IPS DF 4.7 (cell line): ENCODE data around the gene AURKAIP1.
"Not testable (repeated sequence)": the region's sequence is repeated elsewhere in the genome, so short reads cannot be mapped to it uniquely, and the experiment has no call there.

Experiments used
- DNase-seq: peaks from one replicate; pipeline ENCODE4 v3.0.0-alpha.2; 2013; ENCODE audit warnings: low spot score; ENCODE audit errors: extremely low read depth

The AURKAIP1 gene

DNA sequence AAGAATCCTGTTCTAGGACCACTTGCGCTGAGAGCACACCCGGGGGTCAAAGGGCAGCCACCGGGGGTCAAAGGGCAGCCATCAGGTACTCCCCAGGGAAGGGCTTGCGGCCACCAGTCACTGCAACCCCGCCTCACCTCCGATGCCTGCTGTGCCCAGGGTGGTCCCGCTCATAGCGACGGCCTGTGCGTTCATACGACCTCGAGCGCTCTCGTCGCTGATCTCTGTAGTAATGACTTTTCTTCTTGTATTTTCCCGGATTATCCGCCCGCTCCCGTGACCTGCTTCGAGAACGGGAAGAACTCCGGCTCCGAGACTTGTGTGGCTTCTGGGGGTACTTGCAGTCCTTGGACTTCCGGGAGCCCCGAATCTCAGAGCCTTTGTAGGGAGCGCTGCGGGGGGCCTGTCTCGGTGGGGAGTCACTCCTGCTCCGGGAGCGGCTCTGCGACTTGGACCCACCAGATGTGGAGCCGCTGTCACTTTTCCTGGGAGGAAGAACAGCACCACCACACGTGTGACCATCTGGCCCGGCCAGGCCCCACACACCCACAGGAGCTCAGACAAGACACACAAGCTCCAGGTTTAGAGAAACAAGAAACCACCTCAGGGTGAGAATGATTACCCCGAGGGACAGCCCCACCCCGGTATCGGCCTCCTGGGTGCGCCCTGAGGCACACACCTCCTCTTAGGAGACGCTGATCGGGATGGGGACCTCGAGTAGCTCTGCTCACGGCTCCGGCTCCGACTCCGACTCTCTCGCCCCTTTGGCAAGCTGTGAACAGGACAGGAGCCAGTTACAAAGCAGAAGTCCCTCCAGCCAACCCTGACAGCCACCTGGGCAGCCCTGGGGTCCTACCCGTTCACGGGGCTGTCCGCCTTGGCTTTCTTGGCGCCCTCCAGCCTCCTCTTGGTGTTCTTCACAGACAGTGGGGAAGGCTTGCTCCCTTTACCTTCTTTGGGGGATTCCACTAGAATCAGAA lies 12.4 kb upstream of the AURKAIP1 start:
- DNase-seq = no peak

DNA sequence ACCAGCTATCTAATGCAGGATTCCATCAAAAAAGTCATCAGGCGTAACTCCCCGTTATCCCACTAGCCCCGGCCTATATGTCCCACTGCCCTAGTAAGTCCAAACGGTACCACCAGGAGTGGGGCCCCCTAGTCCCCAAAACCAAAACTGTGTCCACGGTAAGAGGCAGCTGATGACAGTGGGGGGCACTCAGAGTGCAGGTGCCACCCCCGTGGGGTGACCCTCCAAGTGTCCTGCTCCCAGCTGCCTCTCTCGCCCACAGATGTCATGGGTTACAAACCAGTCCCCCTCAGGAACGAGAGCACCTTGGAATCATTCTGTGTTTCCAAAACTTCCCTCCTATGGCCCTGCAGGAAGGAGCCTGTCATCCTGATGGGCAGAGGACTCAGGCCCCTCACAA lies 10.9 kb upstream of the AURKAIP1 start:
- no peak for DNase-seq

DNA sequence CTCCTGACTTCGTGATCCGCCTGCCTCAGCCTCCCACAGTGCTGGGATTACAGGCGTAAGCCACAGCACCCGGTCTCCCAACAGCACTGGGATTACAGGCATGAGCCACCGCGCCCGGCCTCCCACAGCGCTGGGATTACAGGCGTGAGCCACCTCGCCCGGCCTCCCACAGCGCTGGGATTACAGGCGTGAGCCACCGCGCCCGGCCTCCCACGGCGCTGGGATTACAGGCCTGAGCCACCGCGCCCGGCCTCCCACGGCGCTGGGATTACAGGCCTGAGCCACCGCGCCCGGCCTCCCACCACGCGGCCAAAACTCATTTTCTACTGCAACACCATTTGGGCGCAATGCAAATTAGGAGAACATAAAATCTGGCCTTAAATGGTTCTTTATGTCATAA lies 10.3 kb upstream of the AURKAIP1 start:
- not testable (repeated sequence) for DNase-seq

DNA sequence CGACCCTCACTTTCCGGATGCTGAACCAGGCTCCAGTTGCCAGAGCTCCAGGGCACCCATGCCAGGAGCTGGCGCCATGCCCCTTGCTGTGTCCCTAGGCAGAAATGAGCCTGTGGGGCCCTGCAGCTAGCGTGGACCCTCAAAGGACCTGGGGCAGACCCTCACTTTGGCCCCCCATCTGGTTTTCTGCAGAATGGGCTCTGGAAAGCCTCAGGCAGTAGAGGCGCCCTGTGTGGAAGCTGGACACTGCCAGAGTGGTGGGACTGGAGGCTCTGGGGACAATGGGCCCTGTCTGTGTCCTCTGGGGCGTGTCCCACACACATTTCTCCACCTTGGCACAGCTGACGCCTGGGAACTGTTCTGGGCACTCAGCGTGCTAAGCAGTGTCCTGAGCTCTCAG lies 6.3 kb upstream of the AURKAIP1 start:
- DNase-seq = no peak

DNA sequence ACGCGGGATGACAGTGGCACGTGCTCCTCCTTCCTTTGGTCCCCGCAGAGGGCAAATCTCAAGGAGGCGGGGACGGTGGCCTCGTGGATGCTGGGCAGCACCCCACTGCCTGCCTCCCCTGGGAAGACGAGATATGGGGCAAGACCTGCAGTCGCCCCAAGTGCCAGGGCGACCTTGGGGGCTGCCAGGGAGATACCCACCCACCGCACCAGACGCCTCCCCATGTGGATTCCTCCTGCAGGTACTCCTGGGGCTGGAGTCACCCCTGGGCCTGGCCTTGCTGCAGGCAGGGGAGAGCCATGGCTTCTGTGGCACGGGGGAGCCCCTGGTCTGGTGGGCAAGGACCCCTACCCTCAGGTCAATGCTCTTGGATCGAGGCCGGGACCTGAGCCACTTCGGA lies 5.9 kb upstream of the AURKAIP1 start:
- DNase-seq = no peak

DNA sequence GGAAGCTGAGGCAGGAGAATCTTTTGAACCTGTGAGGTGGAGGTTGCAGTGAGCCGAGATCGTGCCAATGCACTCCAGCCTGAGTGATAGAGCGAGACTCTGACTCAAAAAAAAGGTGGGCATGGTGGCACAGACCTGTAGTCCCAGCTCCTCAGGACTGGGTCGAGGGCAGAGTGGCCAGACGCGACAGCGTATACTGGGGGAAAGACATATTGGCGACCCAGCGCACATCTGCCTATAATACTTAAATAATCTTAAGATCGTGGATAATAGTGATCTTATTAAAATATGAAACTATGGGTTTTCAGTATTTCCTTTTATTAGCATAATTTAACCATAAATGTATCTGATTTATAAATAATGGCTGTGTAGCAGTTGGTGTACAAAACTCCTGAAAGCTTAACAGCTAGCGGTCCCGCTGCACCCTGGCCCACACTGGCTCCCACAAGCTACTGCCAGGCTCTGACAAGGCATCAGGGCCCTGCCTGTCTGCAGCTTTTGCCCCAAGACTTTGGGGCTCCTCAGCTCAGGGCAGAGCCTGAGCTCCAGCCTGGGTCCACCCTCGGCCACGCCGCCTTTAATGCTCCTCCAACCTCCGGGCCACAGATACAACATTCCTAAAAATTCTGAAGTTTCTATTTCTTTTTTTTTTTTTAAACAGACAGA lies 2.7 kb upstream of the AURKAIP1 start:
- DNase-seq = no peak

DNA sequence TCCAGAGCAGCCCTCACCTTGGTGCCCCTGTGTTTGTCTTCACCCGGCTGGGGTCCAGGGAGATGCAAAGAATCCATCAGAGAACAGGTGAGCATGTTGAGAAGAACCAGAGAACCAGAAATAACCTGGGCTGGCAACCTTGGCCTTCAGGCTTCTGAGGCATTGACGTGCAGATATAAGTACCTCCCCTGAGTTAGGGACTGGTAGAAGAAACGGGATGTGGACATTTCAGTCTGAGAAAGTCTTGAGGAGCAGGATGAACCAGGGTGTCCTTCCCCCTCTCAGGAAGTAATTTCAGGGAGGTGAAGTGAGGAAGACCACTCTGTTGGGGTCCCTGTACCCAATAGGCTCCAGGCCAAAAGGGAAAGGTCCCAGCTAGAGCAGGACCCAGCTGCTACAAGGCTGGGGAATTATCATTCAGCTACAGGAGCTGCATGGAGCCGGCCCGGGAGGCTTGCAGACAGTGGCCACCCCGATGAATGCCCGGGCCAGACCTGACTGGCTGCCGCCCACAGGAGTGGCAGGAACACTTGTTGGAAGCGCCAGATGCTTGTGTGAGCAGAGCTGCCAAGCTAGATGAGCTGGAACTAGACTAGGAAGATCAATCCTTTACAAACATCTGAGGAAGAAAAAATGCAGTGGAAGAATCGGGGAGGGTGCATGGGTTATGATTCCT lies 1.7 kb upstream of the AURKAIP1 start:
- DNase-seq = no peak

DNA sequence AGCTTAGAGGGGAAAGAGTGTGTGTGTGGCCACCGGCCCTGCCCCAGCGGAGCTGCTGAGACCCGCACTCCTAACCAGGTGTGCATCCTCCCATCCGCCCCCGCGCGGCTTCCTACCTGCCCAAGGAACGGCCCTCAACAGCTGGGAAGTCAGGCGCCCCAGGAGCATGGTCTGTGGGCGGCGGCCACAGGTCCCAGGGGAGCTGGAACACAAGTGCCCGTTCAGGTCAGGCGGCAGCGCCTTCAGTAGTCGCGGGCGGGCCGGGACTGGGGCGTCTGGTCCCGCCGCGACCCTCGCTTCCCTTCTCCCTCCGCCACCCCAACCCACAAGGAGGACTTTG lies 448 bp downstream of the AURKAIP1 start:
- DNase-seq = no peak

DNA sequence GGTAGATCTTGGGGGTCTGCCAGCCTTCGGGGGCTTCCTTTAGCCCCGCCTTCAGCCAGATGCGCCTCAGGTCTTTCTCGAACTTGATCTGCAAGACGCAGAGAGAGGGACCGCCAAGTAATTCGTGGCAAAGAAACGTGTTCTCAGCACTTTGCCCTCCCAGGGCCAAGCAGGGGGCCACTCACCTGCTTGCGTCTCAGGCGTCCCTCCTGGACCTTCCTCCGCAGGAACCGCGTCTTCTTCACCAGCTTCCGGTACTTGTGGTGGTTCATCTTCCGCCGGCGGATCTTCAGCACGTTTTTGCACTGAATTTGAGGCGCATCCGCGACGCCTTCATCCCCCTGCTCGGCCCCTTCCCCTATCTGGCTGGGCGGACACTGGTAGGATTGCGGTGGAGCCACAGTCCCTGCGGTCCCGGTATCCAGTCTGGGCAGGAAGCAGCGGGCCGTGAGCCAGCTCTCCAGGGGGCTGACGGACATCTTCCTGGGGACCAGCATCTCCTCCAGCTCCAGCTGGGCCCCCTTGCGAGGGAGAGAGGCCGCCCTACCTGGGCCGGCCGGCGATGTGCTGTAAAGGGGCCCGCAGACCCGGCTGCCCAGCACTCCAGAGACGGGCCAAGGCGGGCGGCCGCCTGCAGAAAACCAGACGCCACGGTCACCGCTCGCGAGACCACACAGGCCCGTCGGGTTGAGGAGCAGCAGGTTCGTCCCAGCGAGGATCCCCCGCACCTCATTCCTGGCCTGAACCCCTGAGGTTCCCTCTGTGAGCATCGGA lies 1.0 kb downstream of the AURKAIP1 start:
- no peak for DNase-seq

DNA sequence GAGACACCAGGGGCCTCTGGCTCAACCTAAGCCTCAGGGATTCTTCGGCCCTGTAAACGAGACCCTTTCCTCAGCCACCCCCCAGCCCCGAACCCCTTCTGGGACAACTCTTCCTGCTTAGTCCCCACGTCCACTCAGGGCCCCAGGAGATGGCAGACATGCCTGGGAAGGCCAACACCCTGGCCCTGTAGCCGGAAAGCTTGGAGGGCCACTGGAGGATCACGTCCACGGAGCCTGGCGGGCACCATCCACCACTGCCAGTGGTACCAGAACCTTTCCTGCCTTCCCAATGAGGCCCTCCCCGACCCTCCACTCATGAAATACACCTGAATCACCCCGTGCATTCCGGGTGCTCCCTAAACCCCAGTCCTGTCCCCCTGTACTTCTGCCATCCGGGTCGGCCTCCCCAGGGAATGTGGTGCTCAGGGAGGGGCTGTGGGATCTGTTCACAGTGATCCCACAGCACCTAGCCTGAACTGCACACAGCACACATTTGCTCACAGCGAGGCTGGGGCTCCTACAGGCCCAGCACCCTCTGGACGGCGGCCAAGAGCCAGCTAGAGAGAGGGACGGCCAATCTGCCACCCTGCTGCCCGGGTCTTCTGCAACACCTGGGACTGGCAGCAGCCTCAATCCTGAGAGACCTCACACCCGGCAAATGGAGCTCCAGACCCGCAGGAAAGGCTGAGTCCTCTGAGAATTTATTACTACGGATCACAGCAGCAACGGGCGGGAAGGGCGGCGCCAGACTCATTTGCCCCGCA lies 1.8 kb downstream of the AURKAIP1 start:
- no peak for DNase-seq

DNA sequence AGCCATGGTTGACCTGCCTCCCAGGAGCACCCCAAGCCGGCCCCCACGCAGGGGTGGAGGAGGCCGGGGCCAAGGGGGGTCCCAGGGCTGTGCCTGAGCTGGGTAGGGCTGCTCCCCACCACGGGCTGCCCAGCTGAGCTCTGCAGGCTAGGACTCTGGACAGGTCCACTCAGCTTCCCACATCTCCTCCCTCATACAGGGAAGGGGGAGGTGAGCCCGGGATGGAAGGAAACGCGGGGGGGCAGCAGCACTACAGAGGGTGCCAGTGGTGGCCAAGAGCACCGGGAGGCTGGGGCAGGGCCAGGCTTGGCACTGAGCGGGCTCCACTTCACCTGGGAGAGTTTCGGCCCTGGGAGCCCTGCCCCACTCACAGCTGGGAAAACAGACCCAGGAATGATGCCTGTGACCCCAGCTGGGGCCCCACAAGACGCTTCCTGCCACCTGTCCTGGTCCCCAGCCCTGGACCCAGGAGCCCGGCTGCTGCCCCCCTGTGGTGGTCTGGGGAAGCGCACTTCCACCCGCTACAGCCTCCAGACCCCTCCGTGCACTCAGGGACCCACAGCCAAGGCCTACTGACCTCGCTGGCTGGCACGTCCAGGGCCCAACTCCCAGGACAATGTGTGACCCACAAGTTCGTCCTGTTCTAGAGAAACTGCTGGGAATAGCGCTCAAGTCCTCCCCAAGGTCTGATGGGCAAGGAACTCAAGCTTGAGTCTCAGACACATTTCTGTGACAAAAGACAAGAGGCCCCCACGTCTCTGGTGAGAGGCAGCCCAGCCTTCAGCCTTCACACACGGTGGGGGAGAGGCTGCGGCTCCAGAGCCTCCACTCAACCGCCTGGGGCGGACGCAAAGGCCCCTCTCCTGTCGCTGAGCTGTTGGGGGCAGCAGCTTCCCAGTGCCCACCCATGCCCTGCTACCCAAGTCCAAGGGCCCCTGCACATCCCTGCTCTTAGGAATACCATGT lies 3.0 kb downstream of the AURKAIP1 start:
- DNase-seq = no peak

DNA sequence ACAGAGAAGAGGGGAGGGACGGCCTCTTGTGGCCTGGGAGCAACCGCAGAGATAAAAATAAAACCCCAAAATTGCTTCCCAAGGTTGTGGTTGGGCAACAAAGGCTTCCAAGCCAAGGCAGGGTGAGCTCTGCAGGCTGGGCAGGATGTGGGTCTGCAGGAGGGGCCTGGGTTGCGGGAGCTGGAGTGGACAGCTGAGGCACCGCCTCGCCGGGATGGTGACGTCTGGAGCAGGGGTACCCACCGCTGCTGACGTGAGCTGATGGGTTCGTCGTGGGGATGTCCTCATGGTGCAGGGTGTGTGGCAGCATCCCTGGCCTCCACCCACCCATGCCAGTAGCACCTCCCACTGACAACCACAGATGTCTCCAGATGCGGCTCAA lies 3.7 kb downstream of the AURKAIP1 start:
- DNase-seq = no peak

DNA sequence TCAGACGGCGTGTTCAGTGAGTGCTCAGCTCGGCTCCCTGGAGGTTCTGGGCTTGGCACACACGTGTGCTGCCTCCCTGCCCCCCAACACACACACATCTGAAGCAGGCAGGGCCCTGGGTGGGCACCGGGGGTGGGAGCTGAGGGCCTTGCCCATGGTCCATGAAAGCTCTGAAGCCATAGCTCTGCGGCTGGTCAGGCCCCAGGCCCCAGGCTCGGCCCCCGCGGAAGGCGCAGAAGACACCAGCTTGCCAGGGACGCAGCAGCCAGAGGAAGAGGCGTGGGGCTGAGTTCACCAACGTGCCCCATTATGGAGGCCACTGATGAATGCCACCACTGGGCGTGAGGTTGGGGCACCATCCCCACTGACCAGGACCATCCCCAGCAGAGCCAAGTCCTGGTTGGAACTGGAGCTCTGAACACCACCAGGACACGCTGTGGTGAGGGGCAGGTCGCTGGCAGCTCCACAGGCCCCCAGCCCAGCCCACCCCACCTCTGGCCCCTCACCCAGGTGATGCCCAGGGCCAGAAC lies 4.2 kb downstream of the AURKAIP1 start:
- no peak for DNase-seq

DNA sequence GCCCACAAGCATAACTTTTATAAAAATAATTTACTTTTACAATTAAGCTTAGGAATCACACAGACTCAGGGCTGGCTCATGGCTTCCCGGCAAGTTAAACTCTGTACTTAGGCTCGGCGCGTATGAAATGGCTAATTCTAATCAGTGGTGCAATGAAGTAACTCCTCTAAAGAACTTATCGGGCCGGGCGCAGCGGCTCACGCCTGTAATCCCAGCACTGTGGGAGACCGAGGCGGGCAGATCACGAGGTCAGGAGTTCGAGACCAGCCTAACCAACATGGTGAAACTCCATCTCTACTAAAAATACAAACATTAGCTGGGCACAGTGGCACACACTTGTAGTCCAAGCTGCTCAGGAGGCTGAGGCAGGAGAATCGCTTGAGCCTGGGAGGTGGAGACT lies 4.9 kb downstream of the AURKAIP1 start:
- not testable (repeated sequence) for DNase-seq

DNA sequence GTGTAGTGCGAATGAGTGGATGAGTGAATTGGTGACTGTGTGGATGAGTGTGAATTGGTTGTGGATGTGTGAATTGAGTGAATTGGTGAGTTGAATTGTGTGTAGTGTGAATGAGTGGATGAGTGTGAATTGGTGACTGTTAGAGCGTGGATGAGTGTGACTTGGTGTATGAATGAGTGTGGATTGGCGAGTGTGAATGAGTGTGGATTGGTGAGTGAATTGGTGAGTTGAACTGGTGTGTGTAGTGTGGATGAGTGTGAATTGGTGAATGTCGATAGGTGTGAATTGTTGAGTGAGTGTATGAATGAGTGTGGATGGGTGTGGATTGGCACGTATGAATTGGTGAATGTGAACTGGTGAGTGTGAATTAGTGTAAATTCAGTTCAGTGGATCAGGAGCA lies 7.7 kb downstream of the AURKAIP1 start:
- no peak for DNase-seq

DNA sequence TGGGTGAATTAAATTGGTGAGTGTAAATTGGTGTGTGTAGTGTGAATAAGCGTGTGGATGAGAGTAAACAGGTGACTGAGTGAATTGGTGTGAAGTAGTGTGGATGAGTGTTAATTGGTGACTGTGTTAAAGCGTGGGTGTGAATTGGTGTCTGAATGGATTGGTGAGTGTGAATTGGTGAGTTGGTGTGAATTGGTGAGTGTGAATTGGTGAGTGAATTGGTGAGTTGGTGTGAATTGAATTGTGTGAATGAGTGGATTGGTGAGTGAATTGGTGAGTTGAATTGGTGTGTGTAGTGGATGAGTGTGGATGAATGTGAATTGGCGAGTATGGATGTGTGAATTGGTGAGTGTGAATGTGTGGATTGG lies 8.3 kb downstream of the AURKAIP1 start:
- DNase-seq = no peak

DNA sequence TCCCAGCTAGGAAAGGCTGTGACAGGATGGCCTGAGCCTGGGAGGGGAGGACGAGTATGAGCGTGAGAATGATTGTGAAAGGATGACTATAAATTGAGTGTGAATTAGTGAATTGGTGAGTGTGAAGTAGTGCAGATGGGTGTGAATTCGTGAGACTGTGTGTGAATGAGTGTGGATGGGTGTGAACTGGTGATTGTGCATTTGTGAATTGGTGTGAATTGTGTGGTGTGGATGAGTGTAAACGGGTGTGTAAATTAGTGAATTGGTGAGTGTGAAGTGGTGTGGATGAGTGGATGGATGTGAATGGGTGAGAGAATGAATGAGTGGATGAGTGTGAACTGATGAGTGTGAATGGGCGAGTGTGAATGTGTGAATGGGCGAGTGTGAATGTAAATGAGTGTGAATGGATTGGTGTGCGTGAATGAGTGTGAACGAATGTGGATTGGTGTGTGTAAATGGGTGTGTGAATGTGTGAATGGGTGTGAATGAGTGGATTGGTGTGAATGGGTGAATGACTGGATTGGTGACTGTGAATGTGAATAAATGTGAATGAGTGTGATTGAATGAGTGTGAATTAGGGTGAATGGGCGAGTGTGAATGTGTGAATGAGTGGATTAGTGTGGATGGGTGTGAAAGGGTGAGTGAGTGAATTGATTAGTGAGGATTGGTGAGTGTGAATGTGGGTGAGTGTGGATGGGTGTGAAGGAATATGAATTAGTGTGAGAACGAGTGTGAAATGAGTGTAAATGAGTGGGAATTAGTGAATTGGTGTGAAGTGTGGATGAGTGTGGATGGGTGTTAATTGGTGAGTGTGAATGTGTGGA lies 8.9 kb downstream of the AURKAIP1 start:
- DNase-seq = no peak

DNA sequence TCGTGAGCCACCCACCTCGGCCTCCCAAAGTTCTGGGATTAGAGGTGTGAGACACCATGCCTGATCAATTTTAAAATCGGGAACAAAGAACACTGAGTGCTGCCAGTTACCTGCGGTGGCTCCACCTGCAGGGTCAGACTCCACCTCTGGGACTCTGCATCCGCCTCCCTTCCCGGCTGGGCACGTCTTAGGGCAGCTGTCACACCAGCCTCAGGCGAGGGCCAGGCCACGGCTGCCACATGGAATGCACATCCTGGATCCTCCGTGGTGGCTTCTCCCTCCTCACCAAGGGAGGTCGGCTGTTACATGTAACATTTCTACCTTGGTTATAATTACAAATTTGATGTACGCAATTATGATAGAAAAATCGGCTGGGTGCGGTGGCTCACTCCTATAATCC lies 10.7 kb downstream of the AURKAIP1 start:
- DNase-seq = no peak

DNA sequence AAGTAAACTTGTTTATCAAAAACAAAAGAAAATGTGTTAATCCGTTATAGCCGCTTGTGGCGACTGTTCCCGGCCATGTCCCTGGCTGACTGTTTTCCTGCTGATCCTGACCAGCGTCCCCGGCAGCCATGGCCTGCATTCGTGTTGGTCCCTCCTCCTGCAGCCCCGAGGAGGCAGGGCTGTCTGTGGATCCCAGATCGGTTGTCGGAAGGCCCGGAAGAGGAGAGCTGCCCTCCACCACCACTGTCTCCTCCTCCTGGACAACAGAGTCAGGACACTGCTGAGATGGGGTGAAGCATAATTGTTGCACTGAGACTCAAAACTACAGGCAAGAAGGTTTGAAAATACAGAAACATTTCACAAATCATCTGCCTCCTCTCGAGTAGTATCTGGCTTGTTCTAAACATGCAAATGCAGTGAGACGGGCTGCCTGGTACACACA lies 13.0 kb downstream of the AURKAIP1 start:
- DNase-seq = no peak
